Dermis lymphatic vessel endothelial cell (primary cell): ENCODE measurements around the gene PTTG1IP. TPM values are rescaled to one million over a fixed set of nuclear protein-coding genes. Genes with fewer than 3 reads are reported as not detected.

Experiments
- total RNA-seq: library from RNA; depleted of rRNA; stranded (reverse); fragments of >200 nt; gene quantifications from 2 replicates; pipeline ENCODE4 v1.2.1, GENCODE V29; 2014

The PTTG1IP gene, protein sequence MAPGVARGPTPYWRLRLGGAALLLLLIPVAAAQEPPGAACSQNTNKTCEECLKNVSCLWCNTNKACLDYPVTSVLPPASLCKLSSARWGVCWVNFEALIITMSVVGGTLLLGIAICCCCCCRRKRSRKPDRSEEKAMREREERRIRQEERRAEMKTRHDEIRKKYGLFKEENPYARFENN
- total RNA-seq = 295 and 351 TPM in 2 replicates

DNA sequence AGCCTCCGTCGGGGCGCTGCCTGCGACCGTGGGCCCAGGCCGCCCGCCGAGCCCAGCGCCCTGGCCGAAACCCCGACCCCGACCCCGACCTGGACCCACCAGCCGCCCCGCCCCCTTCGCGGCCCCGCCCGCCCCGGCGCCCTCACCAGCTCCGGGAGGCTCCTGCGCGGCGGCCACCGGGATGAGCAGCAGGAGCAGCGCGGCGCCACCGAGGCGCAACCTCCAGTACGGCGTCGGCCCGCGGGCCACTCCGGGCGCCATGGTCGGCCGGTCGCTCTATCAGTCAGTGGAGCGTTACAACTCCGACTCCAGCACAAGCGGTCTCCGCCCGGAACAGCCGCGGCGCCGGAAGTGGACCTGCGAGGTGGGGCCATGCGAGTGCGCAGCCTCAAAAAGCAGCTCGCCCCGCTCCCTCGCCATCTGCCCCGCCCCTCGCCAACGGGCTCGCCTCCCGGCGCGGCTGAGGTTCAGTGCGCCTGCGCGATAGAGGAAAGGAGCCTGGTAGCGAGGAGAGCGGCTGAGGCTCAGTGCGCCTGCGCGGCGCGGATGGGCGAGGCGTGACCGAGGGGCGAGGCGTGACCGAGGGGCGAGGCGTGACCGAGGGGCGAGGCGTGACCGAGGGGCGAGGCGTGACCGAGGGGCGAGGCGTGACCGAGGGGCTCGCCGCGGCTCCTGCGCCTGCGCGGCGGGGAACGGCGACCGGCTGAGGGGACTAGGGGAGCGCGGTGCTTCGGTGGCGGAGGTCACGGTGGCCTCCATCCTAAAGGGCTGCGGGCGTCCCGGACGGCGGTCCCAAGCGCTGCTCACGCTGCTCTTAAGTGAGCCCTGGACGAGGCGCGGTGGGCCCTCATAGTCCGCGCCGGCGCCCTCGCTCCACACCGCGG, at the start of gene PTTG1IP:
PTTG1IP (minus strand) TSS at position 335 of the 884 bp plus-strand sequence; CDS start at position 261, 74 bp downstream.

DNA sequence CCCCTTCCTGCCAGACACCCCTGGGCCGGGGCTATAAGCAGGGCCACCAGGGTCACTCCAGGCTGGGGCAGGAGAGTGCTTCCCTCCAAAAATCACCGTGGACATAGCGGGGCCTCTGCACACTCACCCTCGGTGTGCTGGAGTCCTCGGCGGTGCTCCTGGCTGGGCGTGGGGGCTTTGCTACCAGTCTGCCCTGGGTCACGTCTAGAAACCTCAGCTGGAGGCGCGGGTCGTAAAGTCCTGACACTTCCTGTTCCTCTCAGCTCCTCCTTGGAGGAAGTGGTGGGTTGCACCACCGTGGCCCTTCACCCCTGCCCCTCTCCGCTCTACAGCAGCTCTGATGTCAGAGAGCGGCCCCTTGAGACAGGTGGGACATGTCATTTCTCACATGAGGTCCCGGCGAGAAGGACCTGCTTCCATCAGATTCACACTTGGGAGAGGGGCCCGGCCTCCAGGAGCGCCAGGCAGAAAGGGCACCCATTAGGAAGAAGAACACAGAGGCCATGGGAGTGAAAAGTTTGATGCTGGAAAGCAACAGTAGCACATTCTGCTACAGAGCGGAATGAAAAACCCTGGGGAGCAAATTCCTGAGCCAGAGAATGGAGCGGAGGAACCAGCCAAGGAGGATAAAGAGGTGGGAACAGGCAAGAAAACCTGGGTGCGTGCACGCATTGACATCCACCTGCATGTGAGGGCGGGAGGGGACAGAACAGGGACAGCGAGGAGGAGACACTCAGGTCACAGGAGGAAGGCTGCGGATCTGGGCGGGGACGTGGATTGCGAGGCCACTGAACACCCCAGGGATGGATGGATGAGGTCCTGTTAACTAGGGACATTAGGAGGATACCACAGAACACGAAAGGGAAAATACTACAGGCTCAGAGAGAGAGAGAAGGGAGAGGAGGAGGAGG, 47.5 kb upstream of the PTTG1IP start, which contains the start of gene ITGB2:
ITGB2 (minus strand) TSS at position 206 of the 911 bp plus-strand sequence. CDS start 10,117 bp downstream, outside the sequence.

DNA sequence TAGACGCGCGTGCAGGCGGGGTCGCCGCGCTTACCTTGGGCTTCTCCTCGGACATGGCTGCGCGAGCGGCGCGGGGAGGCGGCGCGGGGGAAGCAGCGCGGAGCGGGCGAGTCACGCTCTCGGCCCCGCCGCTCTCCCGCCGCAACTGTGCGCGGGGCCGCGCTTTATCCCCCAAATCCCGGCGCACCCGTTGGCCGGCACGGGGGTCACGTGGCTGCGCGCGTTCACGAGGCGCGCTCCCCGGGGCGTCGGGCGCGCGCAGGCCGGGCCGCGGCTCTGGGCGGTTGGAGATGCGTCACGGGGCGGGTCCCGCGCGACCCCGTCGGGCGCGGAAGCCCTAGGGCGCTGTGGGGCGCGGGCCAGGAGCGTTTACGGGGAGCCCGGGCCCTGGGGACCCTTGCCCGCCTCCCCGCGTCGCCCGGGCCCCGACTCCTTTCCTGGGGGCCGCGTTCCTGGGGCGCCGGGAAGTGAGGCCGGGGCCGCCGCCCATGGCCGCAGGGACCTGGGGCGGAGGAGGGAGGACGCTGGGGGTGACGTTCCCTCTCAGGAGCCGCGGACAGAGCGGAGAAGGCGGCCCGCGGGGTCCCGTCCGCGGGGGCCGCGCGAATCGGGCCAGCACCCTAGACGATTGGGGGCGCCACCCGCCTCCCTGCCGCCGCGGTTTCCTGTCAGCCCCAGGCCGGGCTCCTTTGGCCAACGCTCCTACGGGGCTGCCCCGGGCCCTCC, 55.4 kb downstream of the PTTG1IP start, which contains the start of gene SUMO3:
SUMO3 (minus strand) TSS at position 149 of the 726 bp plus-strand sequence; CDS start at position 55, 94 bp downstream.

DNA sequence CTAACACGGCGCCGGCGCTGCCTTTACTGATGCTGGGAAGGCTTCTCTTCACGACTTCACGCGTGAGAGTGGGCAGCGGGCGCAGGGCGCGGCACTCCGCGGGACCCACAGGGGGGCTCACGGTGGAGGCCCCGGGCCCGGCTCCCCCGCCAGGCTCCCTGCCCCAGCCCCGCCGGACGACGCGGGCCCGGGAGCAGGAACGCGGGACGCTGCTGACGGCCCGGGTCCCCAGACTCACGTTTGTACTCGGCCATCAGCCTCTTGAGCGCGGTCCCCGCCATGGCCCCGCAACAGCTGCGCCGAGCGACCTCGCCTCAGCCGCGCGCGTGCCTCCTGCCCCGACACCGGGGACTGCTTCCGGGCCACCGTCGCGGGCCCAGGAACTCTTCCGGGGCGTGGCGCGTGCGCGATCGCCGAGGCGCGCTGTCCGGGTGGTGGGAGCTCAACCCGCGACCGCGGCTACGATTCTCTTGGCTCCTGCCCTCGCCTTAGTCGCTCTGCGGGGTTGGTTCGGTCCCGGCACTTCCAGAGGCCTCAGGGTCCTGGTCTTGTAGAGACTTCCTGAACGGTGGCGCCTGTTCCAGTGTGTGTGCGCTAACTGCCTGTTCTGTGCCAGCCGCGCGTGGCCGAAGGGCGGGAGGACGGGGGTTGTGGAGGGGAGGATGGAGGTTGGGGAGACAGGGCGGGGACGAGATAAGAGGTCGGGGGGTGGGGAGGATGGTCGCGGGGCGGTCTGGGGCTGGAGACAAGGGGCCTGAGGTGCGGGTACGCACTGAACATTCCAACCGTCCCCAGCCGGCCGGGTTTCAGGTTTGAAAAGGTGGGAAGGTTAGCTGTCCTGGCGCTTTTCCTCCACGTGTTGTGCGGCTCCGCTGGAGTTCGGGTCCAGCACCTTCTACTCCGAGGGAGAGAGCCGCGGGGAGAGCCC, 71.8 kb downstream of the PTTG1IP start, which contains the start of gene UBE2G2:
UBE2G2 (minus strand) TSS at position 353 of the 928 bp plus-strand sequence; CDS start at position 281, 72 bp downstream.

Other genes with a start within 250 kb of the PTTG1IP start
- gene KRTAP10-9, start 246.6 kb downstream of the PTTG1IP start, total RNA-seq = not detected in 2 replicates
- gene KRTAP10-10, start 236.3 kb downstream of the PTTG1IP start, total RNA-seq = not detected in 2 replicates
- gene KRTAP10-11, start 227.3 kb downstream of the PTTG1IP start, total RNA-seq = not detected in 2 replicates
- gene KRTAP12-4, start 219.0 kb downstream of the PTTG1IP start, total RNA-seq = not detected in 2 replicates
- gene KRTAP12-3, start 215.8 kb downstream of the PTTG1IP start, total RNA-seq = not detected in 2 replicates
- gene KRTAP12-2, start 206.8 kb downstream of the PTTG1IP start, total RNA-seq = not detected in 2 replicates
- gene KRTAP12-1, start 191.5 kb downstream of the PTTG1IP start, total RNA-seq = not detected in 2 replicates
- not detected in 2 replicates for gene KRTAP10-12, start 176.5 kb downstream of the PTTG1IP start, total RNA-seq
- 0.26 and 0.54 TPM in 2 replicates for gene TSPEAR, start 162.1 kb downstream of the PTTG1IP start, total RNA-seq
- 63.6 and 87.8 TPM in 2 replicates for gene UBE2G2, start 71.9 kb downstream of the PTTG1IP start, total RNA-seq
- gene SUMO3, start 55.6 kb downstream of the PTTG1IP start, total RNA-seq = 78.0 and 81.8 TPM in 2 replicates
- gene ITGB2, start 47.2 kb upstream of the PTTG1IP start, total RNA-seq = 0.11 and 0.43 TPM in 2 replicates
- gene SLX9, start 66.3 kb upstream of the PTTG1IP start, total RNA-seq = 14.5 and 18.2 TPM in 2 replicates
- 20.2 and 21.2 TPM in 2 replicates for gene ADARB1, start 200.9 kb upstream of the PTTG1IP start, total RNA-seq